ES-I3 (cell line): ENCODE measurements around the gene ACTG1.

Experiments used
- H3K36me3 ChIP-seq: 2 replicates; pipeline ENCODE4 v1.6.1; 2013; ENCODE audit warnings: mild to moderate bottlenecking, low read length, control low read depth, moderate library complexity; ENCODE audit not compliant: insufficient read depth
- H3K4me1 ChIP-seq: 2 replicates; pipeline ENCODE4 v1.6.1; 2013; ENCODE audit warnings: mild to moderate bottlenecking, control low read depth, low read length; ENCODE audit not compliant: insufficient read depth
- H3K9ac ChIP-seq: 2 replicates; pipeline ENCODE4 v1.6.1; 2013; ENCODE audit warnings: low read depth, mild to moderate bottlenecking, low read length, moderate library complexity
- H3K9me3 ChIP-seq: 2 replicates; pipeline ENCODE4 v1.6.1; 2013; ENCODE audit warnings: mild to moderate bottlenecking, low read length, moderate library complexity; ENCODE audit not compliant: control insufficient read depth, insufficient read depth

ACTG1 gene

GRCh38 chr17:81470944-81471817, 41.4 kb downstream of the ACTG1 start:
- no peak overlapping the region for H3K9ac ChIP-seq
- H3K4me1 ChIP-seq = no peaks in the 10 kb centered on the region
- H3K9me3 ChIP-seq = no peaks in the 10 kb centered on the region
- no peaks in the 10 kb centered on the region for H3K36me3 ChIP-seq

- no peaks in the 10 kb centered on the region for H3K9me3 ChIP-seq
- H3K9ac ChIP-seq = no peak overlapping the region
- no peaks in the 10 kb centered on the region for H3K36me3 ChIP-seq
- H3K4me1 ChIP-seq = no peaks in the 10 kb centered on the region
These were observed 42.2 kb downstream of the ACTG1 start for GRCh38 chr17:81470270-81470943.

GRCh38 chr17:81469266-81469665, 43.3 kb downstream of the ACTG1 start:
- no peaks in the 10 kb centered on the region for H3K9me3 ChIP-seq
- no peaks in the 10 kb centered on the region for H3K36me3 ChIP-seq
- H3K4me1 ChIP-seq = no peaks in the 10 kb centered on the region
- no peak overlapping the region for H3K9ac ChIP-seq

- Histone ChIP-seq H3K4me1 (no peaks in the 10 kb centered on the region), H3K9ac (no peak overlapping the region), H3K36me3 (no peaks in the 10 kb centered on the region), H3K9me3 (no peaks in the 10 kb centered on the region)
These were observed 43.9 kb downstream of the ACTG1 start for GRCh38 chr17:81468770-81469121.

- Histone ChIP-seq H3K9ac (no peak overlapping the region), H3K36me3 (no peaks in the 10 kb centered on the region), H3K9me3 (no peaks in the 10 kb centered on the region), H3K4me1 (no peaks in the 10 kb centered on the region)
These were observed 44.4 kb downstream of the ACTG1 start for GRCh38 chr17:81468111-81468769.

- Histone ChIP-seq H3K9ac (no peak overlapping the region), H3K4me1 (no peaks in the 10 kb centered on the region; the same call in 1 of the 2 replicates), H3K9me3 (no peaks in the 10 kb centered on the region), H3K36me3 (no peaks in the 10 kb centered on the region)
These were observed 45.8 kb downstream of the ACTG1 start for GRCh38 chr17:81466564-81467472.

GRCh38 chr17:81465910-81466309, 46.7 kb downstream of the ACTG1 start:
- Histone ChIP-seq H3K9me3 (no peaks in the 10 kb centered on the region), H3K4me1 (no peaks in the 10 kb centered on the region; the same call in 1 of the 2 replicates), H3K36me3 (no peaks in the 10 kb centered on the region), H3K9ac (no peak overlapping the region)

- Histone ChIP-seq H3K9ac (no peak overlapping the region), H3K9me3 (no peaks in the 10 kb centered on the region), H3K4me1 (no peaks in the 10 kb centered on the region; the same call in 1 of the 2 replicates), H3K36me3 (no peaks in the 10 kb centered on the region)
These were observed 48.0 kb downstream of the ACTG1 start for GRCh38 chr17:81464586-81464985.

- H3K9ac ChIP-seq = no peak overlapping the region
- H3K9me3 ChIP-seq = no peaks in the 10 kb centered on the region
- no peaks in the 10 kb centered on the region; the same call in 1 of the 2 replicates for H3K4me1 ChIP-seq
- H3K36me3 ChIP-seq = no peaks in the 10 kb centered on the region
These were observed 49.1 kb downstream of the ACTG1 start for GRCh38 chr17:81463506-81463905.

- H3K9ac ChIP-seq = no peak overlapping the region
- H3K4me1 ChIP-seq = no peaks in the 10 kb centered on the region; the same call in 1 of the 2 replicates
- no peaks in the 10 kb centered on the region for H3K36me3 ChIP-seq
- no peaks in the 10 kb centered on the region for H3K9me3 ChIP-seq
These were observed 50.0 kb downstream of the ACTG1 start for GRCh38 chr17:81462506-81463125.

GRCh38 chr17:81461607-81462500, 50.7 kb downstream of the ACTG1 start:
- Histone ChIP-seq H3K4me1 (peaks cover 5% of the 10 kb centered on the region; the same call in 1 of the 2 replicates), H3K9me3 (no peaks in the 10 kb centered on the region), H3K36me3 (no peaks in the 10 kb centered on the region), H3K9ac (no peak overlapping the region)

- H3K4me1 ChIP-seq = peaks cover 12% of the 10 kb centered on the region; the same call in 1 of the 2 replicates
- H3K9me3 ChIP-seq = no peaks in the 10 kb centered on the region
- H3K36me3 ChIP-seq = no peaks in the 10 kb centered on the region
- H3K9ac ChIP-seq = no peak overlapping the region
These were observed 51.6 kb downstream of the ACTG1 start for GRCh38 chr17:81460856-81461460.
